ENCODE measurements around the gene C4BPA.

The C4BPA gene

GRCh38 chr1:207194197-207194596 is 90.2 kb downstream of the C4BPA start:
- DNase-seq: no peak
